ENCODE data around the gene ITPRID1. TPM values are rescaled to one million over a fixed set of nuclear protein-coding genes. Genes with fewer than 3 reads are reported as not detected.

Gene ITPRID1
- total and polyA plus RNA-seq, 2 of the 13 experiments (the other 11 are each of a cell fraction or from before 2014, with no cell fraction given) = not detected

- CTCF ChIA-PET (ENCODE audit: low intra/inter-chr PET ratio, low total read pairs) = no interaction called here
- FAIRE-seq = no peak
Measured at GRCh38 chr7:31518766-31519165, 4.9 kb downstream of the ITPRID1 start.

GRCh38 chr7:31521336-31522010 is 7.6 kb downstream of the ITPRID1 start:
- Histone ChIP-seq H3K27me3 (ENCODE audit: control insufficient read depth in 1 of 2, insufficient read depth in 2 of 2, low read length in 2 of 2) (no peaks in the 10 kb centered on the region), H4K20me1 (ENCODE audit: insufficient read depth, low read length) (no peaks in the 10 kb centered on the region), H3K27ac (ENCODE audit: extremely low read length, insufficient read depth, low read length) (no peak overlapping the region), H3K4me3 (replicated peaks in 1 of 3; ENCODE audit: insufficient read depth in 1 of 3, low read depth in 2 of 3, low read length in 3 of 3) (no peak overlapping the region), H3K36me3 (replicated peaks in 1 of 2; ENCODE audit: control insufficient read depth in 1 of 2, insufficient read depth in 2 of 2, low read length in 2 of 2) (no peaks in the 10 kb centered on the region), H3K9ac (ENCODE audit: insufficient read depth, low read depth, low read length) (no peak overlapping the region), H3K9me3 (ENCODE audit: low read length) (no peaks in the 10 kb centered on the region), H3K4me2 (ENCODE audit: low read depth, low read length) (no peak overlapping the region), H3K4me1 (ENCODE audit: insufficient read depth, low read length) (no peaks in the 10 kb centered on the region), H3K79me2 (ENCODE audit: insufficient read depth, low read length) (no peaks in the 10 kb centered on the region), H2AFZ (ENCODE audit: low read length) (no peak overlapping the region)
- no peak for ATAC-seq
- in situ Hi-C loops (cut with HindIII; ENCODE audit: extremely low pct_ligation_motif_present, low pct_unique_long_range_greater_than_20kb) (no loop called here), intact Hi-C loops (cut with micrococcal nuclease; ENCODE audit: unreplicated experiment) (no loop called here)
- CTCF ChIA-PET (ENCODE audit: low intra/inter-chr PET ratio, low total read pairs) = no interaction called here
- DNase-seq (ENCODE audit: low spot score) = no peak
- 1% methylated on average over 5 of the region's 5 CpGs for WGBS (ENCODE audit: low lambda C conversion rate)
- POLR2A ChIA-PET = no interaction called here
- BruUV-seq (replicated peaks) = no TSS peak
- no peak for FAIRE-seq
- TF ChIP-seq CBX5 (CRISPR knock-in tag; IDR thresholded peaks at IDR 0.05; ENCODE audit: borderline replicate concordance) (no peak), ZNF7 (CRISPR knock-in tag; IDR thresholded peaks at IDR 0.05) (no peak), ZFP62 (CRISPR knock-in tag; IDR thresholded peaks at IDR 0.05) (no peak), ZNF205 (CRISPR knock-in tag; IDR thresholded peaks at IDR 0.05) (no peak), SETDB1 (CRISPR knock-in tag; IDR thresholded peaks at IDR 0.05; ENCODE audit: borderline replicate concordance) (no peak), HNRNPUL1 (IDR thresholded peaks at IDR 0.05; ENCODE audit: low read depth, low read length) (no peak), ZNF607 (CRISPR knock-in tag; IDR thresholded peaks at IDR 0.05; ENCODE audit: borderline replicate concordance) (no peak), ZNF678 (CRISPR knock-in tag; IDR thresholded peaks at IDR 0.05) (no peak), RFX3 (CRISPR knock-in tag; IDR thresholded peaks at IDR 0.05) (no peak), ZNF510 (CRISPR knock-in tag; IDR thresholded peaks at IDR 0.05; ENCODE audit: low read depth) (no peak), NFYC (CRISPR knock-in tag; IDR thresholded peaks at IDR 0.05) (no peak), ZNF18 (CRISPR knock-in tag; IDR thresholded peaks at IDR 0.05; ENCODE audit: insufficient replicate concordance) (no peak), ISL2 (CRISPR knock-in tag; IDR thresholded peaks at IDR 0.05) (no peak), DR1 (CRISPR knock-in tag; IDR thresholded peaks at IDR 0.05) (no peak)

More at GRCh38 chr7:31518766-31519165, 4.9 kb downstream of the ITPRID1 start:
- no TSS peak for BruUV-seq (replicated peaks)
- no peaks in the 10 kb centered on the region for H3K79me2 ChIP-seq (ENCODE audit: insufficient read depth, low read length)
- no peak overlapping the region for H3K27ac ChIP-seq (ENCODE audit: extremely low read length, insufficient read depth, low read length)
- no peaks in the 10 kb centered on the region for H3K9me3 ChIP-seq (ENCODE audit: low read length)
- no peaks in the 10 kb centered on the region for H3K4me1 ChIP-seq (ENCODE audit: insufficient read depth, low read length)
- H3K36me3 ChIP-seq (replicated peaks in 1 of 2; ENCODE audit: control insufficient read depth in 1 of 2, insufficient read depth in 2 of 2, low read length in 2 of 2) = no peaks in the 10 kb centered on the region
- H3K4me3 ChIP-seq (replicated peaks in 1 of 3; ENCODE audit: insufficient read depth in 1 of 3, low read depth in 2 of 3, low read length in 3 of 3) = no peak overlapping the region
- H2AFZ ChIP-seq (ENCODE audit: low read length) = no peak overlapping the region
- DNase-seq (ENCODE audit: low spot score) = no peak
- in situ Hi-C loops (cut with HindIII; ENCODE audit: extremely low pct_ligation_motif_present, low pct_unique_long_range_greater_than_20kb) (no loop called here), intact Hi-C loops (cut with micrococcal nuclease; ENCODE audit: unreplicated experiment) (no loop called here)
- no peaks in the 10 kb centered on the region for H3K27me3 ChIP-seq (ENCODE audit: control insufficient read depth in 1 of 2, insufficient read depth in 2 of 2, low read length in 2 of 2)
- 32% methylated on average over 4 of the region's 4 CpGs for WGBS (ENCODE audit: low lambda C conversion rate)
- no peak overlapping the region for H3K4me2 ChIP-seq (ENCODE audit: low read depth, low read length)
- H4K20me1 ChIP-seq (ENCODE audit: insufficient read depth, low read length) = no peaks in the 10 kb centered on the region
- ATAC-seq = no peak
- POLR2A ChIA-PET = no interaction called here
- no peak overlapping the region for H3K9ac ChIP-seq (ENCODE audit: insufficient read depth, low read depth, low read length)
- TF ChIP-seq FLYWCH1 (CRISPR knock-in tag; IDR thresholded peaks at IDR 0.05) (no peak), ZNF720 (CRISPR knock-in tag; IDR thresholded peaks at IDR 0.05) (no peak), ZNF572 (CRISPR knock-in tag; IDR thresholded peaks at IDR 0.05) (no peak), SYNCRIP (IDR thresholded peaks at IDR 0.05; ENCODE audit: insufficient read depth, low read depth, low read length) (no peak), KDM6A (CRISPR knock-in tag; IDR thresholded peaks at IDR 0.05; ENCODE audit: low read depth) (no peak), ATF4 (CRISPR knock-in tag; IDR thresholded peaks at IDR 0.05) (no peak), ZKSCAN8 (CRISPR knock-in tag; IDR thresholded peaks at IDR 0.05; ENCODE audit: borderline replicate concordance) (no peak), KLF9 (CRISPR knock-in tag; IDR thresholded peaks at IDR 0.05; ENCODE audit: low read depth) (no peak)

All from HepG2 (cell line).